HG03280 (cell line): ENCODE results near the gene RNU1-4.
"Not testable (repeated sequence)": the region's sequence is repeated elsewhere in the genome, so short reads cannot be mapped to it uniquely, and the experiment has no call there.

ENCODE experiments used
- ATAC-seq: cut with Tn5 transposase; IDR thresholded peaks from one replicate; pipeline ENCODE4 v1.9.1; 2021; ENCODE audit warnings: mild to moderate bottlenecking, moderate library complexity; ENCODE audit not compliant: unreplicated experiment

RNU1-4 gene

GRCh38 chr1:16764820-16765655 is 24.7 kb downstream of the RNU1-4 start:
- not testable (repeated sequence) for ATAC-seq

DNA sequence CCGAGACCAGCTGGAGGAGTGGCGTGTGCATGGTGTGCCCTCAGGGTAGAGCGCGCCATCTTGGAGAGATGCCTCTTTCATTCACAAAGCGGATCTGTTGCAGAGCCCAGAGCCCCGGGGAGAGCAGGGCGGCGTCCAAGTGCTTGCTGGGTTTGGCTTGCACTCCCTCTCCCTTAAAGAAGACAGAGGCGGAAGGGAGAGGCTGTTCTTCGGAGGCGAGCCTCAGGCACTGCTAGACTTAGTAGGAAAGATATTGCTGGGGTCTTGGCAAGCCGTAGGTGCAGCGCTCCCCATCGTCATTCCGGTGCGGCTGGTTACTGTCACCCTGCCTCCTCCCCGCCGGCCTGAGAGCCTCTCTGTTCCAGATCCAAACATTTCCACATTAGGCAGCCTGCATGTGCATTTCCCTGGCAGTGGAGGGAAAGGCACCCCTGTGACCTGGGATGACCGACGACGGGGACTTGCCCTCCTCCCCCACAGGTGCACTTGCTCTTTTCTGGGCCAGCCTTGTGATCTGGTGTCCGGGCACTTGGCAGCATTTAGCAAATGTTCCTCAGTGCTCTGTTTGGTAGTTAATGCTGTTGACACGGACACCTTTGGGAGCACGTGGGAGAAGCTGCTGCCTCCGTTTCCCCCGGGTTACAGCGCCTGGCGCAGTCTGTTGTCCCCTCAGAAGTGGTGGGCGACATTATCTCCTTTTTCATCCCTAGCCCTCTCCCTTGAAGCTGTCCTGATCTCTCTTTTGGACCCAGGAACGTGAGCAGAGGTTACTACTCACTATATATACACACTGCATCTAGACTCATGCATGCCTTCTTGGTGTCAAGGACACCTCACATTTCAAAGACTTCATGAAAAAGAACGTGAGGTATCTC is 25.7 kb downstream of the RNU1-4 start:
- ATAC-seq: not testable (repeated sequence)

DNA sequence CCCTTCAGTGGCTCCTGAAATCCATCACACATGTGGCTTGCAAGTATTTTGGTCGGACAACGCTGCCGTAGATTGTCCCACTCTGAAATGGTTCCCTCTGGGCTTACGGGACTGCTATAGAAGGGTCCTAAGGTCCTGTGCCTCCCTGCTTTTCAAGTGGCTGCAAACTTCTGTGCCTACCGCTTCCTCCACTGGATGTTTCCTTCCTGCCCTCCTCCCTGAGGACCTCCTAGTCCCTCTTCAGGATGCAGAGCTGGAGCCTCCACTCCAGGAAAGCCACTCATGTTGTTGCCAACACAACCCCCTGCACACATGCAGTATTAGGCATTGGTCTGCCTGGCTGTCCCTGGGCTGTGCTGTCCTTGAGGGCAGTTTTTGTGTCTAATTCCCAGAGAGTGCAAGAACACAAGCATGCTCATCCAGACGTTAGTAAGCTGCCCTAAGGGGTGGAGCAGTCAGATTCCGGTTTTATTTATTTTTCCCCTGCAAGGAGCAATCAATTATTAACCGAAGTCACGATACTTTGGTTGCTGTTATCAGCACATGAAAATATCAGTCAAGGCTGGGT is 26.5 kb downstream of the RNU1-4 start:
- not testable (repeated sequence) for ATAC-seq

- not testable (repeated sequence) for ATAC-seq
These were observed 29.9 kb downstream of the RNU1-4 start for GRCh38 chr1:16770139-16770759.

GRCh38 chr1:16770896-16771446 is 30.7 kb downstream of the RNU1-4 start:
- not testable (repeated sequence) for ATAC-seq

GRCh38 chr1:16772275-16773204 is 32.2 kb downstream of the RNU1-4 start:
- ATAC-seq: not testable (repeated sequence)

GRCh38 chr1:16773205-16773596 is 32.9 kb downstream of the RNU1-4 start:
- not testable (repeated sequence) for ATAC-seq

DNA sequence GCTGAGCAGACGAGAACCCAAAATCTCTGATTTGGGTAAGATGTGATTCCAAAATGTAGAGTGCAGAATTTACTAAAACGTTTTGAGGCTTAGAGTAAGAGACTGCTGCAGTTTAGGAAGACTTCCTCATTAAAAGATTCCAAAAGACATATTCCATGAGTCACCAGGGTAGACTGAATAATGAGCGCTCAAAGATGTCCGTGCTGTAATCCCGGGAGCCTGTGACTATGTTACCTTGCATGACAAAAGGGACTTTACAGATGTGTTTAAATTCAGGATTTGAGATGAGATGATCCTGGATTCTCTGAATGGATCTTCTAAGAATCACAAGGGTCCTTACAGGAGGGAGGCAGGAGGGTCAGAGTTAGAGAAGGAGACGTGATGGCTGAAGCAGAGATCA is 33.4 kb downstream of the RNU1-4 start:
- not testable (repeated sequence) for ATAC-seq

- not testable (repeated sequence) for ATAC-seq
These were observed 34.5 kb downstream of the RNU1-4 start for GRCh38 chr1:16774773-16775172.

GRCh38 chr1:16775290-16775689 is 35.0 kb downstream of the RNU1-4 start:
- ATAC-seq: not testable (repeated sequence)

DNA sequence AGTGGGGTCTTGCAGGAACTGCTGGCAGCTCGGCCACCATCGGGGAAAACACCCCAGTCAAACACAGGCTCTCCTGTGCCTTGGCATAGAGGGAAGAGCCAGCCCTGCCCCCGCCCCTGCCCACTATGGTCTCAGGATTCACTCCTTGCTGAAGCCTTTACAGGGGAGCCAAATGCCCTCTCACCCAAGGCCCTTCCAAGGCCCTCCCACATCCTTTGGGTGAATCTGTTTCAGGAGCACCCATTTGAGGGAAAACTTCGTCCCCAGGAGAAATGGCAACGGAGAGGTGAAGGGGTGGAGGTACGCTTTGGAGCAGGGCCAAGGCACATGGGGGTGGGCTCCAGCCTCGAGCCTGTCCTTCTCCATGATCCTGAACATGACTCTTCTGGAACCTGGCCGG is 35.9 kb downstream of the RNU1-4 start:
- not testable (repeated sequence) for ATAC-seq

- ATAC-seq: not testable (repeated sequence)
These were observed 36.5 kb downstream of the RNU1-4 start for GRCh38 chr1:16776835-16777234.

DNA sequence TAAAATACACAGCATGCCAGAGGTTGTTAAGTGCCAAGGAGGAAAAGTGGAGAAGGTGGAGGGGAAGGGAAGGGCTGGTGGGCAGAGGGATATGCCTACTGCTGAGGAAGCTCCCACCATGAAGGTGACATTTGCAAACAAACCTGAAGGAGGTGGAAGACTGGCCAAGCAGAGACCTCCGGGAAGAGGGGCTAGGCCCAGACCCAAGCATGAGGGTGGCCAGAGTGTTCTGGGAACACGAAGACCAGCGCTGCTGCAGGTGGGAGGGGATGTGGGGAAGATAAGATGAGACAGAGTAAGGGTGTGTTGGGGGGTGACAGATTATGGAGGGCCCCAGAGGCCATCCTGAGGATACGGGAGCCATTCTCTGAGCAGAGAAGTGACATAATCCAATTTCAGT is 37.5 kb downstream of the RNU1-4 start:
- ATAC-seq: not testable (repeated sequence)

DNA sequence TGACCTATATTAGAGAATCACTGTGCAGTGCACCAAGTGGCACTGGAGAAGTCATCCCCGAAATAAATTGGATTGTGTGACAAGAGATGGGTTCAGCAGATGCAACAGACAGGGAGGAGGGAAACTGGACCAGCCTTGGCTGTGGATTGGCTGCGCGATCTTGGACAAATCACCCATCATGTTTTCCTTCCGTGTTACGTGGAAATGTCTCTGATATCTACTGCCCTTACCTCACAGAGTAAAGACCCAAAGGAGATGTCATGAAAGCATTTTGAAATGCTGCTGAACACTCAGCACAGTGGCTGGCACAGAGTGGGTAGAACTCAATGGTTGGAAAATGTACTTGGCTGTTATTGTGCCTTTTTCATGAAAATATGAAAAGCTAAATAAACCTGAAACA is 39.2 kb downstream of the RNU1-4 start:
- ATAC-seq: not testable (repeated sequence)

- ATAC-seq: not testable (repeated sequence)
These were observed 40.7 kb downstream of the RNU1-4 start for GRCh38 chr1:16781033-16781432.

GRCh38 chr1:16781625-16782024 is 41.3 kb downstream of the RNU1-4 start:
- ATAC-seq: not testable (repeated sequence)

- not testable (repeated sequence) for ATAC-seq
These were observed 44.6 kb downstream of the RNU1-4 start for GRCh38 chr1:16784955-16785354.

DNA sequence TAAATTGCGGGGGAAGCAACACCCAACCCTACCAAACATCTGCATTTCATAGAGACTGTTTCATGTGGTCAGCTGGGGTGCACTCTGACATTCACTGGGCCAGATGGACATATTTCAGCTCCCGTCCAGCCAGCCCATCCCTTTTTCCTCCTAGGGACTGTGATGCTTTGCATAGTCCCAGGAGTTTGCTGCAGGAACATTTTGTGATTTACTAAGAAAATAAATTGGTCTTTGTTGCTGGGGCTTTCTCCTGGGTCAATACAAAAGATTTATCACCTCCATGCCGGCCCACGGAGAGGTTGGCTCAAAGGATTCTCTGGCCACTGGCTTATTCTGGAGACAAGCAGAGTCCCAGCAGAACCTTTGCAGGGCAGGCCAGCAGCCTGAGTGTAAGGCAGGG is 46.0 kb downstream of the RNU1-4 start:
- not testable (repeated sequence) for ATAC-seq

GRCh38 chr1:16787175-16787574 is 46.9 kb downstream of the RNU1-4 start:
- not testable (repeated sequence) for ATAC-seq
